Activated T-cell treated with anti-CD3 and anti-CD28 coated beads for 4 hours (primary cell): Measurements from ENCODE around the gene UPB1.

ENCODE experiments used
- DNase-seq: peaks from one replicate; pipeline ENCODE4 v3.0.0-alpha.2; 2020

UPB1 gene

DNA sequence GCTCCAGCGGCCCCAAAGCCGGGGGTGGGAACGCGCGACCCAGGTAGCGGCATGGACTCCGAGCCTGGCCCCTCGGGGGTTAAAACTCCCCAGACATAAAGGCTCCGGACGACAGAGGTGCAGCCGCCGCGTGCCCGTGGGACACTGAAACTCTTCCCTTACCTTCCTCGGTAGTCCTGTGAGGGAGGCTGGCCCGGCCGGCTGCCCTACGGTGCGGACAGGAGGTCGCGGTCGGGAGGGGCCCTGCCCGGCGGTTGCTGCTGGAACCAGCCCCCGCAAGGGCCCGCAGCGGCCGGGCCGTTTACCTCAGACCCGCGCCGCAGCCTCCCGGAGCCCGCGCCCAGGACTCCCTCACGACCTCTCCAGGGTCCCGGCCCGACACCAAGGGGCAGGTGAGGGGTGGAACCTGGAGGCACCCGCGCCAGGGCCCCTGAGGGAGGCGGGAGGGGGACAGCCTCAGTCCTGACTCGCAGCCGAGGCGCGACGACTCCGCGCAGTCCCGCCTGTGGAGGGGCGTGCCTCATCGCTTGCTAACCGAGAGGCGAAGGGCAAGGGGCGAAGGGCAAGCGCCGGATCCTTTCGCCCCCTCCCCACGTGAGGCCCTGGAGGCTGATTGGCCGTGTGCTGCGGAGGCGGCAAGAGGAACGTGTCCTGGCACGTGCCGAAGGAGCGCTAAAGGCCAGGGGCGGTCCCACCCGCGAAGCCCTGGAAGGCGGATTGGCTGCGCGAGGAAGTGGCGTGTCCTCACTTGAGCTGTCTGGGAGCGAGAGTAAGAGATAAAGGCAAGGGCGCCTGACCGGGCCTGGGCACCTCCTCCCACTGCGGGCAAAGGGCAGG lies at the start of gene UPB1:
TSS of gene UPB1 (plus strand) at position 805 of the 837 bp plus-strand sequence. CDS start 72 bp downstream, outside the sequence.
- DNase-seq: no peak

DNA sequence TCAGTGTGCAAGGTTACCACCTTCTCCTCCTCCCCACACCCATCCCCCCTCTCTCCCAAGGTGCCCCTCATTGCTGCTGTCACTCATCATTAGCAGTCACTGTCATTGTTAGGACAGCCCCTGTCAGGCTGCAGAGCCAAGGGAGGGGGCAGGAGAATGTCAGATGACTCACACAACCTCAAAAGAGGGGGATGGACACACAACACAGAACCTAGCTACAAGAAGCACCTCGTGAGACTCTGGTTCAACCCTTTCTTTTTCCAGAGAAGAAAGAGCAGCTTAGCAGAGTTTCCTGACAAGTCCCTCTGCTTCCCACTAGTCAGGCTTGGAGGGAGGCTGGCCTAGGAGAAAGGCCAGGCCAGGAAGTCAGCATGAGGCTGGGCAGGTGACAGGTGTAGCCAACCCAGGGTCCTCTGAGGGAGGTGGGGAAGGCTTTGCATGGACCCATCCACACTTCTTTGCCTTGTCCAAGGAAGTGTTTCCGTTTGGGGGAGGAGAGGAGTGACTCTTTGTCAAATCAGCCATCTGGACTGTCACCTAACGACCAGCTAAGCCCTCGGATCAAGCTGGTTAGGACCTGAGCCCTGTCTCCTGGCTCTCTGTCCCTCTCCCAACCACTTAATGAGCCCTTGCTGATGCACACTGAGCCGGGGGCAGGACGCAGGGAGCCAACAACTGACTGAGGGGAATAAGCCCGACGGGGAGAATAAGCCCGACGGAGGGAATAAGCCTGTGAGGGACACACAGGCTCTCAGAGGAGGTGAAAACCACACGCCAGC lies 49.5 kb upstream of the UPB1 start:
- DNase-seq: peak; percentile 31

DNA sequence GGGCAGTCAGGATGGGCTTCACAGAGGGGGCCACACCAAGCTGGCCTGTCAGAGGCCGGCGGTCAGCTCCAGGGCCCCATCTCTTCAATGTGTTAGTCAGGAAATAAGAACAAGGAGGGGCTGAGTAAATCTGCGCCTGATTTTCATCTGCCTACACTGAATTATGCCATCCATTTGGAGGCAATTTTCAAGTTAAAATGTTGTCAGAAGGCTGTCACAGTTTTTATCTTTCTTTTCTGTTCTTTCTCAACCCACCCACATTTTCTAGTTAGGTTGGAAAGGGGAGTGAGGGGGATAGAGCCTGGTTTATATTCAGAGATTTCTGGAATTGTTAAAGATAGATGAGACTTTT lies 48.9 kb upstream of the UPB1 start:
- DNase-seq: no peak

DNA sequence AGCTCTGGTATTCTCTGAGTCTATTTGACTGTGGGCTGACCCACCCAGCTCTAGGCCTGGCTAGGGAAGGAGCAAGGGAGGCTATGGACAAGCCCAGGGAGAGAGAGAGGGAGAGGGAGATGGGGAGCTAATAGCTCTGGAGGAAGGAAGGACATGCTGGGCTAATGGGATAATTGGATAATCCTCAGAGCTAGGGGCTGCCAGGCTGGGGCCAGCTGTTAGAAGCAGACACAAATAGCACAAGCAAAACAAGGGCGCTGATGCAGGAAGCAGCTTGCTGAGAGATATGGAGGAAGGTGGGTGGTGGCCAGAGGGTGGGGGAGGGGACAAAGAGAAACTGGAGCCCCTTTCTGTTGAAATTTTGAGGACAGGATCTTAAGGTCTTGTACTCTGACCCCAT lies 44.5 kb upstream of the UPB1 start:
- no peak for DNase-seq

DNA sequence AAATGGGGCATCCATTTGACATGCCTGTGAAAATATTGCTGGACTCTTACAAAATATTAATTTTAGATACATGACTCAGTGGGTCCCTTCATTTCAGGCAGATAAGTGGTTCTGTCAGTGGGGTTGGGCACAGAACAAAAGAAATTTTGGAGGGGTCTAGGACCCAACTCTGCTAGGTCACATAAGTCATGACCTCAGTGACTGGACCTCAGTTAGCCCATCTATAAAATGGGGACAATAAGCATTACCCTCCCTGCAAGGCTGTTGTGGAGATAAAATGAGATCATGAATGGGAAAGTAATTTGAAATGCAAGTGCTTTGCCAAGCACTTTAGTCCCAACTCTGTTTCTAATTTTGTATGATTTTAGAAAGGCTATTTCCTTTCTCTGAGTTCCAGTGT lies 44.0 kb upstream of the UPB1 start:
- DNase-seq: no peak

DNA sequence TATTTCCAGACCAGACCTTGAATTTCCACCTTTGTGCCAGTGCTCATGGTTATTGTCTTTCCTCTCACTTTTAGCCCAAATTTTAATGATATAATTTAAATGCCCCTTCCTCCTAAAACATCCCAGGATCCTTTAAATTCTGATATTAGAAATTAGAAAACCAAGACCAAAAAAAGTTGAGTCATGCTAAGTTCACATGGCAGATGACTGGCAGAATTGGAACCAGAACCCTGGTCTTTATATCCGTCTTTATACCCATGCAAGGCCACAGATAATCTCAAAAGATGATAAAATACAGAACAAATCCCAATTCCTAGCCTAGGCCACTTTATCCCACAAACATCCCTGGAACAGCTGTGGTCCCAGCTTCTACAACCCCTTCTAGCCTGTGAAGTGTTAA lies 41.3 kb upstream of the UPB1 start:
- DNase-seq: no peak

DNA sequence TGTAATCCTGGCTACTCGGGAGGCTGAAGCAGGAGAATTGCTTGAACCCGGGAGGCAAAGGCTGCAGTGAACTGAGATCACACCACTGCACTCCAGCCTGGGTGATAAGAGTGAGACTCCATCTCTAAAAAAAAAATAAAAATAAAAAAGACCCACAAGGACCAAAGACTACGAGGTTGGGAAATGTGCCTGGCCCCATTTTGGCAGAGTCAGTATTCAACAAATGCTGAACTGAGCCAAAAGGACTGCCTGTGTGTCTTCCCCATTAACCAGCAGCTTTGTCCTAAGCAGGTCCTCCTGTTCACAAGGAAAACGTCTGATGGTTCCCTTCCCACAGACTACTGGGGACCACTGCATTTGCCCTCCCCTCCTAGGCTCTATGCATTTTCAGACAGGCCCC lies 40.1 kb upstream of the UPB1 start:
- DNase-seq: no peak

DNA sequence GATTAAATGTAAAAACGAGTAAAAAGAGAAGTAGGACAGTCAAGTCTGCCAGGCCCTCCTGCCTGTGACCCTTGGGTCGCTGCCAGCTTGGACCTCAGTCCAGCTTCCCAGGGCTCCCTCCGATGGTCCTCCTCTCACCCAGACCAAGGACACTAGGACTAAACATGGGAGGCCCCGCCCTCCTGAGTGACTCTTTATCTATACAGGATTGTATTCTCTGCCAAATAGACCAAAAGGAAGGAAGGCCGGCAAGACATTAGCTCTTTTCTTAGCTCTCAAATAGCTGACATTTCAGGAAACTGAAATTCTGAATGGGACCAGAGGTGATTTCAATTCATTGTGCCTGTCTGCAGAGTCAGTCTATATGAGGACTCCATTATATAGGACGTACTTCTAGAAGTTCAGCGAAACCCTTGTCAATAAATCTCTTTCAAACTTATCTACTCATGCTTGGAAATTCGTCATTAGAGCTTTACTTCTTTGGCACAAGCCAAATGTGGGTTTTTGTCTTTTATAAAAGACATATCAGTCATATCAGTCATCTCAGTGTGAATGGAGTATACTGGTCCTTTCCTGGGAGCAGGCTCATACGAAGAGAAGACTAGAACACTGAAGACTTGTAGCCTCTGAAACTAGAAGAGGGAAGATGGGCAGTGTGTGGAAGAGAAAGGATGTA lies 39.2 kb upstream of the UPB1 start:
- DNase-seq: no peak

DNA sequence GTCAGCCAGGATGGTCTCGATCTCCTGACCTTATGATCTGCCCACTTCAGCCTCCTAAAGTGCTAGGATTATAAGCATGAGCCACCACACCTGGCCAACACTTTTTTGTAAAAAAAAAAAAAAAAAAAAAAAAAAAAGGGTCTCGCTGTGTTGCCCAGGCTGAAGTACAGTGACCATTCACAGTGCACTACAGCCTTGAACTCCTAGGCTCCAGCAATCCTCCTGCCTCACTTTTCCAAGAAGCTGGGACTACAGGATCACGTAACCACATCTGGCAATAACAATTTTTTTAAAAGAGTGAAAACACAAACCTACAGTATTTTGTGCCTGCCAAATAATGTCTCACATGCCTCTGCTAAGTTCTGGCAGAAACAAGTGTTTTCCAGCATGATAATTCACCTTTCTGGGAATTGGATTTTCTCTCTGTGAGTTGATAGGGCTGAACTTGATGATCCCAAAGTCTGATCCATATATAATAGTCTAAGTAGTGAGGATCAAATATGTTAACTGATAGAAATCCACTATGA lies 37.2 kb upstream of the UPB1 start:
- DNase-seq: no peak

DNA sequence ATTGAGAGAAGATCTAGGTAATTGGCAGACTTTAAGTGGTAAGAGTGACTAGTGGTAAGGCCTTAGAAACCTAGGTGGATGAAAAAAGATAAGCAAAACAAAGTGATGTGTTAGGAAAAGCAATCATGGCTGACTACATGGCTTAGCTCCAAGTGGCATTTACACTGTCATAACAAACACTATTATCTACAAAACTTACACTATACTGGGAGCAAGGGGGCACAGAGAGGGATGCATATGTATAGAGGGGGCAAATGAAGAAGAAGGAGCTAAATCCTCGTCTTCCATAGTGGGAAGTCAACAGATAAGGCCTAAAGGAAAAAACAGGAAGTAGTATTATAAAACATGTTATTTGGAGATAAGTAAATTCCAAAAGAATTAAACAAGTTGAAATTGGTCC lies 35.2 kb upstream of the UPB1 start:
- no peak for DNase-seq

DNA sequence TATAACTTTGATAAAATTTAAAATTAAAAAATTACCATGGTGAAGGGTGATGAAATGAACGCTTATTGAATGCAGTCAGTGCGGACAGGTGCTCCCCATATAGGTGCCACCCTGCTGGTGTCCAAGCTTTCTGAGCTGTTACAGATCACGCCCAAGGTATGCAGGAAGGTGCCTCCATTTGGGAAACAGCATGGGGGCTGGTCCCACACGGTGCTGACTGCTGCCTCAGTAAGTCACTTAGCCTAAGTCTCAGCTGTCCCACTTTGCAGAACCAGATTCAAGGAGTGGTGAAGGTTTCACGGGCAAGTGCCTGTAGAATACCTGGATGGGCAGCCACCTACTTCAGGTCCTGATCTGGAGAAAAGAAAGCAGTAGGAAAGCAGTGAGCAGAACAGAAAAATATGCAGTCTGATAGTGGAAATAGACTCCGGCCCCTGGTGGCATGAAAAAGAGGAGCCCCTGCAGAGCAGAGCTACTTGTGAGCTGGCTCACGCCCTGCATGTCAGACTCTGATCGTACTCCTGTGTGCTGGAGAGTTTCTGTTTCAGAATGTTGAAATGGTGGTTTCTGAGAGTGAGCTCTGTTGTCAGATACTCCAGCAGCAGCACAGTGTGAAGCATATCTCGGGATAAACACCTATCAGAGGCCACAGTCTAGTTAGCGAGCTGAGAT lies 34.6 kb upstream of the UPB1 start:
- DNase-seq: no peak

DNA sequence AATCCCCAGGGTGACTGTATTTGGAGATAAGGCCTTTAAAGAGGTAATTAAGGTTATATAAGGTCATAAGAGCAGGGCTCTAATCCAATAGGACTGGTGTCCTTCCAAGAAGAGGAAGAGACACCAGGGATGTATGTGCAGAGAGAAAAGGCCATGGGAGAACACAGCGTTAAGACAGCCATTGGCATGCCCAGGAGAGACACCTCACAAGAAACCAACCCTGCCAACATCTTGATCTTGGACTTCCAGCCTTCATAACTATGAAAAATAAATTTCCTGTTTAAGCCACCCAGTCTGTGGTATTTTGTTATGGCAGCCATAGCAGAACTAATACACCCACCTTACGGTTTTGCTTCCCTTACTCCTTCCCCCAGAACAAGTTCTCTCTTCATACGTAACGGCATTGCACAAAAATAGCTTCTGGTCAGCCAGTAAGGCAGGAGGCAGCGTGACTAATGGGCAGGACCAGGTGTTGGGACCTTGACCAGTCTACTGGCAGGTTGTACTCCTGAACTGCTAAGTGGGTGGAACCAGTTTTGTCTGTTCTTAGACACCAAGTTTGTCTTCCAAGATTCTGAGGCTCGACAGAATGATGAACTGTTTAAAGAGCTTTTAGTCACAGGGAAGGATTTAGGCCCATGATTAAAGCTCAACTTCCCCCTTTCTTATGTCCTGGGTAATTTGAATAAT lies 31.9 kb upstream of the UPB1 start:
- no peak for DNase-seq

DNA sequence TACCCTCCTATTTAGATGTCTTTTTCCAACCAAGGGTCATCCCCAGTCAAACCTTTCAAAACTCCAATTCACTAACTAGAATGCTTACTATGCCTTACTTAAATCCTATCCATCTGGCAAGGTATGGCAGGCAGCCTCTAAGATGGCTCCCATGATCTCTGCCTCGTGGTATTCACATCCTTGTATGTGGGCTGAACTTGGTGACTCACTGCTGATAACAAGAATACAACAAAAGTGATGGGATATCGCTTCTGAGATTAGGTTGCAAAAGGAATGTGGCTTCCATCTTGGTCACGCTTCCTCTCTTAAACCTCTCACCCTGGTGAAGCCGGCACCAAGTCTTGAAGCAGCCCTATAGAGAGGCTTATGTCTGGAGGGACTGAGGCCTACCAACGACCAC lies 29.6 kb upstream of the UPB1 start:
- DNase-seq: no peak

DNA sequence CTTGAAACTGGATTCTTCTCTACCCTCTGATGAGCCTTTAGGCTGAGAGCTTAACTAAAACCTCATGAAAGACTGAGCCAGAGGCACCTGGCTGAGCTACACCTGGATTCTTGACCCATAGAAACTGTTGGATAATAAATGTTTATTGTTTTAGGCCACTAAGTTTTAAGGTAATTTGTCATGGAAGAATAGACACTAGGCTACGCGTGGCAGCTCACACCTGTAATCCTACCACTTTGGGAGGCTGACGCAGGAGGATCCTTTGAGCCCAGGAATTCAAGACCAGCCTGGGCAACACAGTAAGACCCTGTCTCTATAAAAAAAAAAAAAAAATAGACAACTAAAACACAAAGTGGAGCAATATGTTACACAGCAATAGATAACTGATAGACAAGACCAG lies 29.2 kb upstream of the UPB1 start:
- DNase-seq: no peak

DNA sequence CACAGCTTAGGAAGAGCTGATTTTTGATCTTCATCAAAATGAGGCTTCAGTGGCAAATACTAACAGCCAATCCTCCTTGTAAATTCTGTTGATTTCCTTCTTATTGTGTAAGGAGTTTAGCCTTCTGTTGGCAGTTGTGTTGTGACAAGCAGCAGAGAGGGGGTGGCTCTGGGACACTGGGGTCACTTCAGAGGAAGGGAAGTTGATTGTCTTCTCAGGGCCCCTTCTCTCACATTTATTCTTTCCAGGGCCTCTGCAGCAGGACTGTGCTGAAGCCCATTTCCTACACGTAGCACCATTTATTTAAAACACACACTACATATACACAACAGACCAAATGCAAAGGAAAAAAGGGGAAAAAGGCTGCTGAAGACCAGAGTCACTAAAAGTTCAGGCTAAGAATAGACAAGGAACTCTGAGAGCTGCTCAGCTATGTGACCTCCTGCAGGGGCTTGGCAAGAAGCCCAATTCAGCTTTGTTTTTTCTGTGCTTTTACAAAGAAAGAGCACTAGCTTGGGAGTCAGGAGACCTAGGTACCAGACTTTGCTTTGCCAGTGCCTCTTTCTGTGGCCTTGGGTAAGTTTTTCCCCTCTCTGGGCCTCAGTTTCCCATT lies 28.3 kb upstream of the UPB1 start:
- no peak for DNase-seq

DNA sequence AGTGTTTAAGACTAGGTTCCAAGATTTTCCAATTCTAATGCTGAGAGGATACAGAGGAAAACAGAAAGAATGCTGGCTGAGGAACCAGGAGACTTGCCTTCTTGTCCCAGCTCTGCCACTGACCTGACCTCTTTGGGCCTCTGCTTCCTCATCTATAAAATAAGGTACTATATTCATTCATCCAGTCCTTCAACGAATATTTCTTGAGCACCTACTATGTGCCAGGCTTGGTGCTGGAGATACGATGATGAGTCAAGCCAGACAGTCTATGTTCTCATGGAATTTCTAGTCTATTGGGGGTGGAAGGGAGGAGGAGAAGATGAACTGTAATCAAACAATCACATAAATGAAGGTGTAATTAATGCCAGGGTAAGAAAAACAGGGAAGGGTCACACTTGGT lies 27.8 kb upstream of the UPB1 start:
- DNase-seq: no peak

DNA sequence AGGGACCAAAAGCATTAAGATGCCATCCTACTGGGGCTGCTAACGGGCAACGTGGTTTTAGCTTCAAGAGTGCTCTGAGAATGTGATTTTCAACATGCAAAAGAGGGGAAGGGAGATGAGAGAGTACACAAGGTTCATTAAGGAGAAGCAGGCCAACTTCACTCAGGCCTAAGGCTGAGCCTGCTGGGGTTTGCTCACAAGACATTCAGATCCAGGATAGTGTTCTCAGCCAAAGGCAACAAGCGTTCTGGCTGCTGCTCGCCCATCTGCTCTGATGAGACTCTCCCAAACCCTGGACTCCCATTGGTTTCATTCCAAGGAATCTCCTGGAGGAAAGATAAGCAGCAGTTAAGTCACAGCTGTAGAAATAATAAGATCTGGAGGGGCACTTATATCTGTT lies 23.6 kb upstream of the UPB1 start:
- DNase-seq: no peak

DNA sequence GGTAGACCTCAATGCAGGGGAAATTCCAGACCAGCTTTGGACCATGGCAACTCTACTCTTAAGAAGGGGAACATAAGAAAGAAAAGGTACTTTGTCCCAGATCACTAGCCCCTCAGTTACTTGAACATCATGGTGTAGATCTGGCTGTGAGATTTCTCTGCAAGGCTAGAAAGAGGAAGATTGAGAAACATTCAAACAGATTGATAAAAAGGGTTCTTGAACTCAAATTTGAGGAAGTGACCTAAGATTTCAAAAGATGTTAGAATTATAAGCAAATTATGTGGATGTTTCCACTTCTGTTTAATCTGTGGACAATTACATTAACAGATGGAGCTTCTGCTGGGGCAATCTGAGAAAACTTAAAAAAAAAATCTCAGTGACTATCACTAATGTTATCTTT lies 21.8 kb upstream of the UPB1 start:
- no peak for DNase-seq

DNA sequence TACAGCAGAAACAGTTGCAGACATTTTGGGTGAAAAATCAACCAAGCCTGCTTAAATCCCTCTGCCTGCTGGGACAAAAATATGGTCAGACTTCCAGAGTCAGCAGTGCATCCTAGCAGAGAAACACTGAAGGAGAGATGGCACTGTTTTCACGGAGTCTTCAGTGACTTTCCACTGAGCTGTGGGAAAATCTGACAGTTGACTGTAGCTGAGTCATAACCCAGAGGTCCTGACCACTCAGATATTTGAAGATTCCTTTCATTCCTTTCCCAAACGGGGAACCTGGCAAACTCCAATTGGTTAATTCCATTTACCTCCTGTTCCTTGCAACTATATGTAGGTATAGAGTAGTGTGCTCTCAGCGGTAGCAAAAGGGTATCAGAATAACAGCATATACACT lies 20.9 kb upstream of the UPB1 start:
- DNase-seq: no peak

DNA sequence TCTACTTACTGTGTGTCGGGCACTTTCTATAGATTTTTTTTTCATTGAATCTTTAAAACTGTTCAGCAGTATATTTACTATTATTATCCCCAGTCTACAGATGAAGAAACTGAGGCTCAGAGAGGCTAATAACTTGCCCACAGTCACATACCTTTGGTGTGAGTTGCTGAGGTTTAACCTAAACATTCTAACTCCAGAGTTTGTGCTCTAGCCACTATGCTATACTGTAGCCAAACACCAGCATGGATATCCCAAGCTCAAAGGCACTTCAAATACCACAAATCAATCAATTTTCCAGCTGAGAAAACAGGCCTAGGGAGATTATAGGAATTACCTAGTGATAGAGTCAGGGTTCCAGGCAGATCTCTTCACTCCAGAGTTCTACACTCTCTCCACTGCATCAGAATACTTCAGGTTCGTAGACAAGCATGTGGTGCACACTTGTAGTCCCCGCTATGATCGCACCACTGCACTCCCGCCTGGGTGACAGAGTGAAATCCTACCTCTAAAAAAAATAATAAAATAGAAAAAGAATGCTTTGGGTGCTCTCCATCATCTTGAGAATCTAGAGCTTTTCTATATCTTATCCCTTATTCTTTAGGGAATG lies 20.4 kb upstream of the UPB1 start:
- DNase-seq: no peak

DNA sequence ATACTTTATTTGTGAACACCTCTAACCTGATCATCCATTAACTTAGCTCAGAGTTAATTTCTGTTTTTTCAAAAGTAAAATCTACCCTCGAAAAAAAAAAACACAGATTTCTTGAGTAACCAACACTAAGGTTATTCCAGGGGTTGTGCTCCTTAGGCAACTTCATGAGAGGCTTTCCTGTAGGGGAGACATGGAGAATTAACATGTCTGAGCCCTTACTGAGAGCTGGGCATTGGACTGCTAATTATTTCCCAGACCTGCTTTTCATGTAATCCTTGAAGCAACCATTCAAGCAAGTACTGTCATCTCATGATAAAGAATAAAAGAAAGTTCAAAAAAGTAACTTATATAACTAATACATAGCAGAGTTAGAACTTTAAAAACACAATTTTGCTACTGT lies 13.5 kb upstream of the UPB1 start:
- DNase-seq: no peak

DNA sequence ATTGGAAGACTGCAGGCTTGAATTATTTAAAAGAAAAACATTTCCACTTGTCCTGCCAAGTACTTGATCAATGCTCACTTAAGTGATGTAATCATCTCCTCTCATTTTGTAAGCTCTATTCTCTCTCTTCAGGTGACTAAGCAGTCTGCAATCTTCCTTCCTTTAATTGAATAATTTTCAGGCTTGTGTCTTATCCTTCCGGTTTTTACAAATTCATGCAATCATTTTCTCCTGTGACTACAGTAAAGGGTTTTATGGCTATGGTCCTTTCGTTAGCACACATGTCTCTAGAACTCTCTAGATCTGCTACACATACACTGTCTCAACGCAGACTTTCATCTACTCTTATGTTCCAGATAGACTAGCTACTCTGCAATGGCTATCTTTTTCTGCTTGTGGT lies 12.6 kb upstream of the UPB1 start:
- no peak for DNase-seq
